HUDEP-2 (cell line): ENCODE data around the gene NUDT16L1.

Source experiments
- DNase-seq, 76 experiments: peaks; one replicate each; lab custom pipeline; 2025; ENCODE audit not compliant: unreplicated experiment in 76 of 76; lab: John Stamatoyannopoulos, UW

NUDT16L1 gene

DNA sequence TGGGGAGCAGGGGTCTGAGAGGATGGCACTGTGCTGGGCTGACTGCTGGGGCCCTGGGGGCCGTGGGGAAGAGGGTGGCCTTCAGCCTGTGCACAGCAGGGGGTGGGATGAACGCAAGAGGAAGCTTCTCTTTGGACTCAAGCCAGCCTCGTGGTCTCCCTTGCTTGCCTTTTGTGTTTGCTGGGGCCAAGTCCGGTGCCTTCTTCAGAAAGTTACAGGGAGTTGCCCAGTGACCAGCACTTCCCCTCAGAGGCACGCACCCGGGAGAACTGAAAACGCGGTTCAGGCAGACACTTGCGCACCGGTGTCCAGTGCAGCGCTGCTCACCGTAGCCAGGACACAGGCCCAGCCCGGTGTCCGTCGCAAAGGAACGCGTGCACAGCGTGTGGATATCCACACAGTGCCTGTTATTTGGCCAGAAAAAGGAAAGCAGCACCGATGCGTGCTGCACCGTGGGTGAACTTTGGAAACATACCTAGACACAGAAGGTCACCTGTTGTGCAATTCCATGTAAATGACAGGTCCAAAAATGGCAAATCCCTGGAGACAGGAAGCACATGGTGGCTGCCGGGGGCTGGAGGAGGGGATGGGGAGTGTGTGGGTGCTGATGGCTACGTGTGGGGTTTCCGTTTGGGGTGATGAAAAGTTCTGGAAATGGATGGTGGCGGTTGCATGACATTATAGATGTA lies 29.4 kb upstream of the NUDT16L1 start:
- no peak for DNase-seq

DNA sequence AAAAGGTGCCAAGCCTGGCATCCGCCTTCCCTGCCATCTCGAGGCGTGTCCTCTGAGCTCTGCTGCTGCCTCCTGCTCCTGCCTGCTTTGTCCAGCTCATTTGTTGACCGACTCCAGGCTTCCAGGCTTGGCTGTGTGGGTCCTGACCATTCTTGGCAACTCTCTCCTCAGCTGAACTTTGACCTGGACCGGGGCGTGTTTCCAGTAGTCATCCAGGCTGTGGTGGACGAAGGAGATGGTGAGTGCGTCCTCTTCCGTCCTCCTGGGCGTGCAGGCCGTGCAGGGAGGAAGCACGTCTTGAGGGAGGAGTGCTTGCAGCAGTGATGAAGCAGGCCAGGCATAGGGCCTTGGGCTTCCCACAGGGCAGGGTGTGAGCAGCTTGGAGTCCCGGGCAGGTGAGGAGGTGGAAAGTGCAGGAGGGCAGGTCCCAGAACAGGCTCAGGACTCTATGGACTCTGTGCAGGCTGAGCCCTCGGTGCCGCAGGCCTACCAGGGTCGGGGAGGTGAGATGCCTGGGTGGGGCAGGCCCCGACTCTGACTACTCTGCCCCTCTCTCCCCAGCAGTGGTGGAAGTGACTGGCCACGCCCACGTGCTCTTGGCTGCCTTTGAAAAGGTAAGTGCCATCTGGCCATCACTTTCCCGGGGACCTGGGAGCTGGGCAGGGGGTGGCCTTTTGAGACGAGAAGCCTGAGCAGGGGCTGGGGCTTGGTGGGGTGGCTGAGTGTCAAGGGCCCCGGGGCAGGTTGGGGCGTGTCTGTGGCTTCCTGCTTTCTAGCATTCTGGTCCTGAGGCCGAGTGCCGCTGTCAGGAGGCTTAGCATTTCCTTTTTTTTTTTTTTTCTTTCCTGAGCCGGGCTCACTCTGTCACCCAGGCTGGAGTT lies 28.6 kb upstream of the NUDT16L1 start:
- no peak for DNase-seq

DNA sequence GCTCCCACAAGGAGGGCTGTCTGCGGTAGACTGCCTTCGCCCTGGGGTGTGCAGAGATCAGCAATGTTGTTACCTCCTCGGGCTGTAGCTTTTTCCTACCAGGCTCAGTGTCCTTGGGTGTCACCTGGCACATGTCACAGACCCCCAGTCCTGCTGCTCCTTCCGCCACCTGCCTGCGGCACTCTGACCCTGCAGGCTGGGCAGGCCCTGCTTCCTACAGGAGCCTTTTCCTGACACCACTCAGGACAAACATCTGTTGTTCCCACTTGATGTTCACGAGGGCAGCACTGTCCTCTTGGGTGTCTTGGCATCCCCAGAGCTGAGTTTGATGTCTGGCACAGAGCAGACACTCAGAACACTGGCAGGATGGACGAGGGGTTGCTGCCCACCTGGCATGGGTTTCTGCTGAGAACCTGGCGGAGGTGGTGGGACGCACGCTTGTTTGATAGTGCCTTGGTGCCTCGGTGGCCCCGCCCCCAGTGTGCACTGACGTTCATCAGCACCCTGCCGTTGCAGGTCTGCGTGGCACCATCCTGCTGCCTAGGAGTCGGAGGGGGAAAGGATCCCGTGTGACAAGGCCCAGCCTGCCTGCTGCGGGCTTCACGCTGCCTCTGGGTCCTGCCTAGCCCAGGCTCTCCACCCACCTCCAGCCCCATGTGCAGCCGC lies 26.7 kb upstream of the NUDT16L1 start:
- DNase-seq: no peak

DNA sequence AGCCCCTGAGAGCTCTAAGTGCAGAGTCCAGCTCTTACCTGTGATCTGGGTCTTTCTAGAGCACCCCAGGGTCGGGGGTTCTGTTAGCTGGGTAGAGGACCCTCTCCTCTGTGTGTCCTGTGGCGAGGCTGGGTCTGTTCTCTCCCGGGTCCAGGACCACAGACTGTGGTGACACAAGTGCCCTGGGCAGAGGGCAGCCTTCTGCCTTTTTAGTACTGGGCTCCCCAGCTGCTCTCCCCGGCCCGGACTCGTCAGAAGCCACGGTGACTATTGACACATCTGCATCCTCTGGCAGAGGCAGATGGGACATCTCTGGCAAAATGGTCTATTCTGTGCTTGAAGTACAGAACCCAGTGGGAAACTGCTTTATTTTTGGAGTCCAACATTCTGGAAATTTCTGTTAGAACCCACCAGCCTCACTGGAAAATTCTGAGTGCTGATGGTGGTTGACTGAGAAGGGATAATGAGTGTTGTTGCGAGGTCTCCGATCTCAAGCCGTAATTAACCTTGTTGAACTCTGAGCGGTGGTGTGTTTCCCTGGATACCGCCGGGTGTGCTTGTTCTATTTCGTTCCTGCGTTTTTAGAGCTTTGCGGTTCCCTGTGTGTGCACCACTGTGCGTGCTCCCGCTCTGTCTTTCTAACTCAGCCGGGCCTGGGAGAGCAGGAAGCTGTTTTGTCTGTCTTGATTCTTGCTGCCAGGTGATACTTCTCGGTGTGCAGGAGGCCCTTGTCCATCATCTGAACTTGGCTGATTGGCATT lies 26.0 kb upstream of the NUDT16L1 start:
- no peak for DNase-seq

DNA sequence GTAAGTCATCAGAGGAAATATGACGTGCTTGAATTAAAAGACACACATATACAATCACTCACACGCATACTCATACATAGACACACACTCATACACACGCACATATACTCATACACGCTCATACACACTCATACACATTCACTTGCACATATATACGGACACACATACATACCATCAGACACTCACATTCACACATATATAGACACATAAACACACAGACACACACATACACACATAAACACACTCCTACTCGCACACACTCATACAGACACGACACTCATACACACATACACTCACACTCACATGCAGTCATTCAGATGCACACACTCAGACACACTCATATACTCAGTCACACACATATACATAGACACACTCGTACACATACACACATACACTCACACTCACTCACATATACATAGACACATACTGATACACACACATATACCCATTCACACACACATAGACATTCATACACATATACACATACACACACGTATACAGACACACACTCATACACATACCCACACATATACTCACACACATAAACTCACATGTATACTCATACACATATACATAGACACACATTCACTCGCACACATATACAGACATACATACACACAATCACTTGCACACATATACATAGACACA lies 24.9 kb upstream of the NUDT16L1 start:
- no peak for DNase-seq

DNA sequence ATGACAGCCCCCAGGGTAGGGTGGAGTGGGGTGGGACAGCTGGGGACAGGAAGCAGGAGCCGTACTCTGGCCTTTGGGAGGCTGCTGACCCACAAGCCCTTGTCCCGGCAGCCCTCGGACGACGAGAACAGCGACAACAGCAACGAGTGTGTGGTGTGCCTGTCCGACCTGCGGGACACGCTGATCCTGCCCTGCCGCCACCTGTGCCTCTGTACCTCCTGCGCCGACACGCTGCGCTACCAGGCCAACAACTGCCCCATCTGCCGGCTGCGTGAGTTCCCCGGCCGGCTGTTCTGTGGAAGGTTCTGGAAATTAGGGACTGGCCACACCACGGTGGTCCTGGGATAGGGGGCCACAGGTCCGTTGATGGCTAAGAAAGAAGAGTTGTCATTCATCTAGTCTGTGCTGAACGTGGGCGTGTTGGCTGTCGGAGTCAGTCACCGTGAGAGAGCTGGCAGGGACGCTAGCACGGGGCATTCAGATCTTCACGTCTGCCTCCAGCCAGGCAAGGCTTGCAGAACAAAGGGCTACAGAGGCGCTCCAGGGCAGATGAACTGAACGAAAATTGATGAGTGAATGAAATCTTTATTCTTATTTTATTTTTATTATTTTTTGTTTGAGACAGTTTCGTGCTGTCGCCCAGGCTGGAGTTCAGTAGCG lies 19.8 kb upstream of the NUDT16L1 start:
- DNase-seq: no peak

DNA sequence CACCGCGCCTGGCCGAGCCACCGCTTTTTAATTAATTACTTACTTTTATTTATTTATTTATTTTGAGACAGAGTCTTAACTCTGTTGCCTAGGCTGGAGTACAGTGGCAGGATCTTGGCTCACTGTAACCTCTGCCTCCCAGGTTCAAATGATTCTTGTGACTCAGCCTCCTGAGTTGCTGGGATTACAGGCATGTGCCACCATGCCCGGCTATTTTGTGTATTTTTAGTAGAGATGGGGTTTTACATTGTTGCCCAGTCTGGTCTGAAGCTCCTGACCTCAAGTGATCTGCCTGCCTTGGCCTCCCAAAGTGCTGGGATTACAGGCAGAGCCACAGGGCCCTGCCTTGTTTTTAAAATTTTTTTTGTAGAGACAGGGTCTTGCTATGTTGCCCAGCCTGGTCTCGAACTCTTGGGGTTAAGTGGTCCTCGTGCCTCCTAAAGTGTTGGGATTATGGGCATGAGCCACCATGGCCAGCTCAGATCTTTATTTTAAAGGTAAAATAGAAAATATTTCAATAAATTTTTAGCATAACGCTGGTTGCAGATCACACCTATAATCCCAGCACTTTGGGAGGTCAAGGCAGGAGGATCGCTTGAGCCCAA lies 18.3 kb upstream of the NUDT16L1 start:
- DNase-seq: no peak

DNA sequence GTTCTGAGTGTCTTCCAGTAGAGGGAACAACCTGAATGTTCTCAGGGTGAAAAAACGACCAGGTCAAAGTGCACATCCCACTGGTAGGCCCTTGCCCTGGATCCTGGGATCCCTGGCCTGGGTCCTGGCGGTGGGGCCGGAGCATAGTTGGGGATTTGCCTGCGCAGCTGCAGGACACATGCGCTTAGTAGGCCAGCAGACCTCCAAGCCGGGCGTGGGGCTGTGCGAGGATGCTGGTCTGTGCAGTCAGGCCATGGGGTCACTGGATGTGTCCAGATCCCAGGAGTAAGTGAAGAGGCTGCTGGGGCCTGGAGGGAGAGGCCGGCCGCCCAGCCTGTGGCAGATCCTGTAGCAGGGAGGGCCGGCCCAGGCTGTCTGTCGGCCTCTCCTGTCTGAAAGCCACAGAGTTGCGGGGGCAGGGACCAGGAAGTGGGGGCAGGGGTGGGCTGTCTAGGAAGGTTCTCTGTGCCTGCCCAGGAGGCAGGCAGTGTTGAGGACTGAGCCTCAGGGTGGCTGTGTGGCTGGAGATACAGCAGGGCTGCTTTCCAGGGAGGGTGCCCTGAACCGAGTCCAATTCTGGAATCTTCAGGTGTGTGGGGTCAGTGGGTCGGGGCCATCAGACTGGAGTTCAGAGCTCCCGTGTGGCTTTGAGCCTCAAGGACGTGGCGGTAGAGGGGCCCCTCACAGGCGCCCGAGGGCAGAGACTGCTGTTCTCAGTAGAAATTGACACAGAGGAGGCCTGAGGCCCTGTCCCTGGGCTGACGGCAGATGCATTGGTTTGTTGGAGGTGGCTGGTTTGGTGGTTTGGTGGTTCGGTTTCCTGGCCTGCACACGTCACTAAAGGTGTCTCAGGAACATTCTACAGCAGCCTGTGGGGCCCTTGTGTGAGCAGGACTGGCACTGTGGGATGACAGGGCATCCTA lies 17.2 kb upstream of the NUDT16L1 start:
- no peak for DNase-seq

DNA sequence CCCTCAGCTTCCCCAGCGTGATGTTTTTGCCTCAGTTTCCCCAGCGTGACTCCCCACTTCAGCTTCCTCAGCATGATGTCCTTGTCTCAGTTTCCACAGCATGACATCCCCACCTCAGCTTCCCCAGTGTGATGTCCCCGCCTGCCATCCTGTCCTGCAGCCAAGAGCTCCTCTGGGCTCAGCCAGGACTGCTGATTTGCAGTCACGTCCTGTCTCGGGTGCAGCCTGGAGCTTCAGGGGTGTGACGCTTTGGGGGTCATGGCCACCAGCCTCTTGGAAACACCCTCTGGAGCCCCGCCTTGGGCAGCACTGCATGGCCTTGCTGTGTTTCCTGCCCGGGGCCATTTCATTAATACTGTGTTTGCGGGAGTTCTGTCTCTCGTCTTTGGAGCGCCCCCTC lies 16.5 kb upstream of the NUDT16L1 start:
- no peak for DNase-seq

DNA sequence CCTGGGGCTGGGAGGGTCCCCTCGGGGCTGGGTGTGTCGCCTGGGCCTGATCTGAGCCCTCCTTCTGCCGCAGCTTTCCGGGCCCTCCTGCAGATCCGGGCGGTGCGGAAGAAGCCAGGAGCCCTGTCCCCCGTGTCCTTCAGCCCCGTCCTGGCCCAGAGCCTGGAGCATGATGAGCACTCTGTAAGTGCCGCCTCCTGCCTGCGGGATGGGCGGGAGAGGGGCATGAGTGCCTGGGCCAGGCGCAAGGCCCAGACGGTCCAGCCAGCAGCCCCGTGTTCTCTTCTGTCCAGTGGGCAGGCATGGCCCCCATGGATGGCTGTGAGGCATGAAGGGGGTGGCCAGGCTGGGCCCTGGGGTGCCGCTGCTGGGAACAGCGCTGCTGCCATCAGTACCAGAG lies 16.0 kb upstream of the NUDT16L1 start:
- no peak for DNase-seq

DNA sequence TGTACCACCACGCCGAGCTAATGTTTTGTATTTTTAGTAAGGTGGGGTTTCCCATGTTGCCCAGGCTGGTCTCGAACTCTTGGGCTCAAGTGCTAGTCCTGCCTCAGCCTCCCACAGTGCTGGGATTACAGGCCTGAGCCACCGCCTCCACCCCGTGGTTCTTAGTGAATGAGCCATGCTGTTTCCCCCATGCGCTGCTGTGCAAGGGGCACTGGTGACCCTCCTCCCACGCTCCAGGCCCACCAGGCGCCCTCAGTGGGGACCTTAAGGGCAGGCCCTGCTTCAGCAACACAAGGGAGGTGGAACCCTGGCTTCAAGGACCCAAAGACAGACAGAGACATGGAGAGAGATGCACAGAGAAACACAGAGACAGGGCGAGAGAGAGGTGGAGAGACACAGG lies 15.4 kb upstream of the NUDT16L1 start:
- no peak for DNase-seq

DNA sequence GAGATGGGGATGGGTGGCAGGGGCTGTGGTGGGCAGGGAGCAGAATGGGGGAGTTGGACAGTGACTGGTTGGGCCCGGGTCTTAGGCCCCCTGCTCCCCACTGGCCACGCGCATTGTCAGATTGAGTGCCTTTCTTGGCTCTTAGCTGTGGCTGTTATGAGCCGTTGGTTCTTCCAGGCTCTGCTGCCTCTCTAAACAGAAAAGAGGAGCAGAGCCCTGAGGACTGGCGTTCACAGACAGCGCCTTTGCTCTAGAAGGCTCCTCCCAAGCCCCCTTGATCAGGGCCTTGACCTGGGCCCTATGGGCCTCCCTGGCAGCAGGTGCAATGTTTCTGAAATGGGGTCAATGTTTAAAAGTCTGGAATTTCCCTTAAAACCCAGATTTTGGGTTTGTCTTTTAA lies 14.8 kb upstream of the NUDT16L1 start:
- DNase-seq: no peak

DNA sequence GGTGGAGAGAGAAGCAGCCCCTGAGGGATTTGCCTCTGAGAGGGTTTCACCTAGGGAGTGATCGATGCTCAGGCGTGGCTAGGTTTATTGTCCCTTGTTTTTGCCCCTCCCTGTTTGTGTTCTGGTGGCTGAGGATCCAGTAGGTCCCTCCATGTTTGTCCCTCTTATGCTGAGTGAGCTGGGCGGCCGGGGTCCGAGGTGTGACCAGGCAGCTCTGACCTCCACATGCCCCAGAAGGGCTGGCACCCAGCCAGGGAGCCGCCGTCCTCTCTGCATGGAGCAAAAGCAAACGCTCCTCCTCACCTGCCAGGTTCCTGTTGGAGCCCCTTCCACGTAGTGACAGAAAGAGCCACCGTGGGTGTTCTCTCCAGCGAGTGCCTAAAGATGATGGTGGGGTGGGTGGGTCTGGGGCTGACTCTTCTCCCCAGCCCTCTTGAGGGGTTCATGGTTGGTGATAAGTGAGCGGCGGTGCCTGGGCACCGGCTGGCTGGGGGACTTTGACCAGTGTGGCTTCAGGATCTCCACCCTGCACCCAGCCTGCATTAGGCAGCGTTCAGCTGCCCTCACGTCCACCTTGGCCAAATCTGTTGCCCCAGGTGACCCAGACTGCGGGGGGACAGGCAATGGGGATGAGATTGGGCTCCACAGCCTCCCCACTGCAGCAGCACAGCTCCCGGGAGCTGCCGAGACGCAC lies 14.1 kb upstream of the NUDT16L1 start:
- no peak for DNase-seq

DNA sequence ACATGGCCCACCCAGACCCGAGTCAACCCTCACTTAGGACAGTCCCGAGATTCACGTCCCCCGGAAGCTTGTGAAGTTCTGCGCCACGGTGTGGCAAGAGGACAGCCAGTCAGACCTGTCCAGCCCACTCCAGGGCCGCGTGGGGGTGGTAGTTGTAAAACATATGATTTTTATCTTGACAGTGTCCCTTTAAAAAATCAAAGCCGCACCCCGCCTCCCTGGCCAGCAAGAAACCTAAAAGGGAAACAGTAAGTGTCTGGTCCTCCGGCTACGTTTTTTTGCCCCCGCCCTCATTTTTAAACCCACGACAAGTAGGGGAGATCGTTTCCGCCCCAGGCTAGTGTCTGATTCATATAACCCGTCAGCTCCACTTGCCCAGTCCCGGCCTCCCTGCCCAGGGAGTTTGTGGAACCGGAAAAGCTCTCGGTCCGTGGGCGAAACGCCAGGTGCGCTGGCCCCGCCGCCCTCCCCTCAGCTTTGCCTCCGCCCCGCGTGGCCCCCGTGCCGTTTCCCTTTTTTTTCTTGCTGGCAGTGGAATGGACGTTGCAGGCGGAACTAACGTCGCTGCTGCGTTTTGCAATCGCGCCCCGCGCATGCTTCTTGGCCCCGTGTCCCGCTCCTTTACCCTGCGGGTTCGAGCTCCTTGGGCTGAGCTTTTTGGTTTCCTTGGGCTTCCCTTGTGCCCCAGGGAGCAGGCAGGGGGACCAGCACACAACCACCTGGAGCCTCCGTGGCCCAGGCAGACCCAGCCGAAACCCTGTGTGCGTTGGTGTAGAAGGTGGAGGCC lies 13.3 kb upstream of the NUDT16L1 start:
- DNase-seq: no peak

DNA sequence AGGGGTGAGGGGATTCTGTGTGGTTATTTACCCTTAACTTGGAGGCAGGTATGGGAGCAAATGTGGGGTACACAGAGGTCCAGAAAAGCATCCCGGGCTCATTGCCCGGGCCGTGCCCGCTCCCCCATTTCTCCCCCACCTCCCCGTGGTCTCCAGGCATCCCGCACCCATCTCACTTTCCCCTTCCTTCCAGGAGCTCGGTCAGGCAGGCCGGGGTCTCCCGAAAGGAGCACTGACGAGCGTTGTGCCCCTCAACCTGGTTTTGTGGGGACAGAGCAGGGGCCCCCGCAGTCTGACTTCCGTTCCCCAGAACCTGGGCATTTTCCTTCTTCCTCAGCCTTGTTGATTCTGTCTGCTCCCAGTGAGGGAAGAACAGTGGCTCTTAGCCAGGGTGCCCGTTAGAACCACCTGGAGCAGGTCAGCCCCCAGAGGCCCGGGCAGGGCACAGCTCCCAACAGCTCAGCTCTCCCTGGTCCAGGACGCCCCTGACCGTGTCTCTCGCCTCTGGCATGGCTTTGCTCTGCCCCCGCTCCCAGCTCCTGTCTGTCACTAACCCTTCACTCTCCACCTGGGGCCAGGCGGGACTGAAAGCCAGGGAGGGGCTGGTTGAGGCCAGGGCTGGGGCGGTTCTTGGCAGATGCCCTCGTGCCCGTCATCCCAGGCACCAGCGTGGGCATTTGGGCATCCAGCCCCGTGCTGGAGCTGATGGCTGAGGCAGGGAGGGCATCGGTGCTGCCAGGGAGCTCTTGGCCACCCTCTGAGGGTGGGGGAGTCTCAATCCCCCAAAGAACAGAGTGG lies 12.5 kb upstream of the NUDT16L1 start:
- DNase-seq: no peak

DNA sequence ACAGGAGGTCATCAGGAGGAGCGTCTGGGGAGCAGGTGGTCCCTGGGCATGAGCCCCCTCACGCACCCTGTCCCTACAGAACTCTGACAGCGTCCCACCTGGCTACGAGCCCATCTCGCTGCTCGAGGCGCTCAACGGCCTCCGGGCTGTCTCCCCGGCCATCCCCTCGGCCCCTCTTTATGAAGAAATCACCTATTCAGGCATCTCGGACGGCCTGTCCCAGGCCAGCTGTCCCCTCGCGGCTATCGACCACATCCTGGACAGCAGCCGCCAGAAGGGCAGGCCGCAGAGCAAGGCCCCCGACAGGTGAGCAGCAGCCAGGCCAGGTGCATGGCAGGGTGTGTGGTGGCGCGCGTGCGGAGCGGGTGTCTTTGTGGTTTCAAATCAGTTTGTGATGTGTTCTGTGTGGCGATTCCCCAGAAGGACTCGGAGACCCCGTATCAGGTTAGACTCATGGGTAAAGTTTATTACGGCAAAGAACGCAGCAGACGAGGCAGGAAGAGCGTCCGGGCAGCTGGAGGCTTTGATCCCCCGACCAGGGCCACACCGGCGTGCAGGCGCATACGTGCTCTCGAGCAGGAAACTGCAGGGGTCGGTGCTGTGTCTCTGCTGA lies 11.8 kb upstream of the NUDT16L1 start:
- DNase-seq: no peak
